Choroid plexus epithelial cell (primary cell): ENCODE data around the gene KRT4.

Experiments
- DNase-seq: peaks from one replicate; pipeline ENCODE4 v3.0.0-alpha.2; 2010; ENCODE audit warnings: low read depth
- H3K4me3 ChIP-seq: 2 replicates; pipeline ENCODE4 v1.5.1; 2011; ENCODE audit warnings: low read depth, mild to moderate bottlenecking, control low read depth, low read length, moderate library complexity
- CTCF ChIP-seq: conservative IDR thresholded peaks from 2 replicates; pipeline ENCODE4 v1.5.1; 2011; ENCODE audit warnings: low read depth, mild to moderate bottlenecking, control low read depth, inconsistent platforms, low read length, moderate library complexity

The KRT4 gene

GRCh38 chr12:52836491-52837412 is 22.8 kb upstream of the KRT4 start:
- no peak for DNase-seq
- no peak overlapping the region for H3K4me3 ChIP-seq
- no peak for TF ChIP-seq CTCF

GRCh38 chr12:52836042-52836466 is 22.1 kb upstream of the KRT4 start:
- TF ChIP-seq CTCF = no peak
- no peak overlapping the region for H3K4me3 ChIP-seq
- peak; percentile 57 for DNase-seq

- H3K4me3 ChIP-seq = no peak overlapping the region
- no peak for DNase-seq
- no peak for TF ChIP-seq CTCF
Measured at GRCh38 chr12:52835271-52836041, 21.5 kb upstream of the KRT4 start.

- no peak for DNase-seq
- no peak for TF ChIP-seq CTCF
- H3K4me3 ChIP-seq = no peak overlapping the region
Measured at GRCh38 chr12:52834727-52835001, 20.7 kb upstream of the KRT4 start.

GRCh38 chr12:52833922-52834726 is 20.2 kb upstream of the KRT4 start, which contains the start of gene KRT79:
Gene KRT79, minus strand, starts transcription at chr12:52834311. Its CDS starts 51 bp downstream, at chr12:52834260.
- no peak within 1 kb of the TSS for H3K4me3 ChIP-seq
- TF ChIP-seq CTCF = no peak
- no peak for DNase-seq

- no peak for TF ChIP-seq CTCF
- no peak overlapping the region for H3K4me3 ChIP-seq
- no peak for DNase-seq
Measured at GRCh38 chr12:52832985-52833905, 19.3 kb upstream of the KRT4 start.
